Stimulated activated CD8-positive, alpha-beta memory T cell treated with anti-CD3 and anti-CD28 coated beads, Interleukin-15, amount 100 ng/mL, for 24 hours (primary cell): Measurements from ENCODE around the gene REST.
"Not testable (repeated sequence)": the region's sequence is repeated elsewhere in the genome, so short reads cannot be mapped to it uniquely, and the experiment has no call there.

Experiments used
- DNase-seq: peaks from one replicate; pipeline ENCODE4 v3.0.0-alpha.2; 2020; ENCODE audit warnings: low read depth

Gene REST

GRCh38 chr4:56907489-56908205, at the start of gene REST:
TSS of gene REST (plus strand) at chr4:56907900. CDS start at chr4:56910639, 2,739 bp downstream.
- peak; percentile 79 for DNase-seq

- DNase-seq: no peak
Measured at GRCh38 chr4:56859841-56860240, 47.9 kb upstream of the REST start.

- no peak for DNase-seq
Measured at GRCh38 chr4:56860781-56861180, 46.9 kb upstream of the REST start.

GRCh38 chr4:56861360-56861759, 46.3 kb upstream of the REST start:
- no peak for DNase-seq

GRCh38 chr4:56863441-56864139, 44.1 kb upstream of the REST start:
- no peak for DNase-seq

- no peak for DNase-seq
Measured at GRCh38 chr4:56870946-56871345, 36.8 kb upstream of the REST start.

GRCh38 chr4:56871371-56871866, 36.3 kb upstream of the REST start:
- DNase-seq: no peak

GRCh38 chr4:56874166-56874565, 33.5 kb upstream of the REST start:
- no peak for DNase-seq

GRCh38 chr4:56874923-56875322, 32.8 kb upstream of the REST start:
- DNase-seq: no peak

GRCh38 chr4:56876264-56876663, 31.4 kb upstream of the REST start:
- no peak for DNase-seq

GRCh38 chr4:56879996-56880395, 27.7 kb upstream of the REST start:
- DNase-seq: no peak

GRCh38 chr4:56880572-56880971, 27.1 kb upstream of the REST start:
- DNase-seq: no peak

GRCh38 chr4:56884511-56884910, 23.2 kb upstream of the REST start:
- not testable (repeated sequence) for DNase-seq

- no peak for DNase-seq
Measured at GRCh38 chr4:56892691-56893090, 15.0 kb upstream of the REST start.

GRCh38 chr4:56897842-56898241, 9.9 kb upstream of the REST start:
- not testable (repeated sequence) for DNase-seq

GRCh38 chr4:56900186-56900585, 7.5 kb upstream of the REST start:
- DNase-seq: not testable (repeated sequence)

GRCh38 chr4:56902703-56903102, 5.0 kb upstream of the REST start:
- DNase-seq: no peak

- DNase-seq: no peak
Measured at GRCh38 chr4:56905796-56906195, 1.9 kb upstream of the REST start.

- DNase-seq: no peak
Measured at GRCh38 chr4:56906489-56907393, 959 bp upstream of the REST start.

GRCh38 chr4:56908206-56909085, 746 bp downstream of the REST start:
- DNase-seq: peak; percentile 52
